ENCODE data around the gene EP300. TPM values are rescaled to one million over a fixed set of nuclear protein-coding genes. Genes with fewer than 3 reads are reported as not detected.

Gene EP300
- total and polyA plus RNA-seq, 2 experiments from 2014 or later: 28.5 to 60.1 TPM

- Histone ChIP-seq H3K27me3 (no peaks in the 10 kb centered on the region), H3K4me3 (no peak overlapping the region), H3K36me3 (peaks cover 4% of the 10 kb centered on the region), H3K9me3 (ENCODE audit: low read depth) (no peaks in the 10 kb centered on the region), H3K27ac (no peak overlapping the region), H3K4me1 (ENCODE audit: low read depth) (no peaks in the 10 kb centered on the region)
- no peak for TF ChIP-seq CTCF (IDR thresholded peaks at IDR 0.05; ENCODE audit: low read depth, low read length)
- DNase-seq (ENCODE audit: low read depth in 1 of 2, low spot score in 1 of 2): no peak
Observed at GRCh38 chr22:41110968-41111367, 18.6 kb downstream of the EP300 start.

- no peak for DNase-seq (ENCODE audit: low read depth in 1 of 2, low spot score in 1 of 2)
- Histone ChIP-seq H3K9me3 (ENCODE audit: low read depth) (no peaks in the 10 kb centered on the region), H3K36me3 (peaks cover 15% of the 10 kb centered on the region), H3K4me3 (no peak overlapping the region), H3K27ac (no peak overlapping the region), H3K27me3 (no peaks in the 10 kb centered on the region), H3K4me1 (ENCODE audit: low read depth) (no peaks in the 10 kb centered on the region)
- TF ChIP-seq CTCF (IDR thresholded peaks at IDR 0.05; ENCODE audit: low read depth, low read length): no peak
Observed at GRCh38 chr22:41116342-41116741, 23.9 kb downstream of the EP300 start.

- no peak for DNase-seq (ENCODE audit: low read depth in 1 of 2, low spot score in 1 of 2)
- peaks cover 15% of the 10 kb centered on the region for H3K36me3 ChIP-seq
- no peaks in the 10 kb centered on the region for H3K27me3 ChIP-seq
- TF ChIP-seq CTCF (IDR thresholded peaks at IDR 0.05; ENCODE audit: low read depth, low read length): no peak
- H3K9me3 ChIP-seq (ENCODE audit: low read depth): no peaks in the 10 kb centered on the region
- no peak overlapping the region for H3K4me3 ChIP-seq
- peak overlapping the region; percentile 30 for H3K27ac ChIP-seq
- H3K4me1 ChIP-seq (ENCODE audit: low read depth): no peaks in the 10 kb centered on the region
Observed at GRCh38 chr22:41117127-41117965, 25.0 kb downstream of the EP300 start.

GRCh38 chr22:41123151-41123550 lies 30.8 kb downstream of the EP300 start:
- peak in 1 of 2 donors; percentile 27 for DNase-seq (ENCODE audit: low read depth in 1 of 2, low spot score in 1 of 2)
- Histone ChIP-seq H3K4me1 (ENCODE audit: low read depth) (no peaks in the 10 kb centered on the region), H3K27me3 (no peaks in the 10 kb centered on the region), H3K4me3 (no peak overlapping the region), H3K9me3 (ENCODE audit: low read depth) (no peaks in the 10 kb centered on the region), H3K27ac (peak overlapping the region; percentile 39), H3K36me3 (peaks cover 35% of the 10 kb centered on the region)
- TF ChIP-seq CTCF (IDR thresholded peaks at IDR 0.05; ENCODE audit: low read depth, low read length): no peak

- no peaks in the 10 kb centered on the region for H3K9me3 ChIP-seq (ENCODE audit: low read depth)
- DNase-seq (ENCODE audit: low read depth in 1 of 2, low spot score in 1 of 2): no peak
- peaks cover 39% of the 10 kb centered on the region for H3K36me3 ChIP-seq
- H3K4me1 ChIP-seq (ENCODE audit: low read depth): no peaks in the 10 kb centered on the region
- H3K4me3 ChIP-seq: no peak overlapping the region
- TF ChIP-seq CTCF (IDR thresholded peaks at IDR 0.05; ENCODE audit: low read depth, low read length): no peak
- H3K27ac ChIP-seq: no peak overlapping the region
- no peaks in the 10 kb centered on the region for H3K27me3 ChIP-seq
Observed at GRCh38 chr22:41124086-41124485, 31.7 kb downstream of the EP300 start.
